Neural progenitor cell (in vitro differentiated cells): ENCODE measurements around the gene SLC6A17. TPM values are rescaled to one million over a fixed set of nuclear protein-coding genes. Genes with fewer than 3 reads are reported as not detected.

ENCODE experiments used
- DNase-seq: peaks from one replicate; pipeline ENCODE4 v3.0.0-alpha.2; 2016; ENCODE audit warnings: low spot score
- H2AFZ ChIP-seq: fragments of 200-600 bp; sonication (generic); replicated peaks from 2 replicates; pipeline ENCODE4 v1.6.1; 2016; ENCODE audit warnings: antibody characterized with exemption
- H3F3A ChIP-seq: fragments of 200-600 bp; sonication (generic); 2 replicates; pipeline ENCODE4 v1.6.1; 2016; ENCODE audit warnings: antibody characterized with exemption, low read depth
- H3K27ac ChIP-seq: fragments of 200-600 bp; sonication (generic); 2 replicates; pipeline ENCODE4 v1.5.1; 2016; ENCODE audit warnings: mild to moderate bottlenecking
- H3K27me3 ChIP-seq: fragments of 200-600 bp; sonication (generic); 2 replicates; pipeline ENCODE4 v1.6.1; 2016; ENCODE audit warnings: mild to moderate bottlenecking, moderate library complexity
- H3K36me3 ChIP-seq: fragments of 200-600 bp; sonication (generic); 2 replicates; pipeline ENCODE4 v1.5.1; 2016
- H3K4me1 ChIP-seq: fragments of 200-600 bp; sonication (generic); 2 replicates; pipeline ENCODE4 v1.6.1; 2016; ENCODE audit warnings: mixed run types
- H3K4me2 ChIP-seq: fragments of 200-600 bp; sonication (generic); 2 replicates; pipeline ENCODE4 v1.6.1; 2016
- H3K4me3 ChIP-seq: fragments of 200-600 bp; sonication (generic); 2 replicates; pipeline ENCODE4 v1.5.1; 2016
- H3K79me2 ChIP-seq: fragments of 200-600 bp; sonication (generic); 2 replicates; pipeline ENCODE4 v1.6.1; 2016; ENCODE audit warnings: low read depth
- H3K9ac ChIP-seq: fragments of 200-600 bp; sonication (generic); 2 replicates; pipeline ENCODE4 v1.6.1; 2016
- H3K9me3 ChIP-seq: fragments of 200-600 bp; sonication (generic); 2 replicates; pipeline ENCODE4 v1.5.1; 2016; ENCODE audit warnings: low read depth
- H4K20me1 ChIP-seq: fragments of 200-600 bp; sonication (generic); 2 replicates; pipeline ENCODE4 v1.6.1; 2016; ENCODE audit warnings: low read depth
- H3K27ac Mint-ChIP-seq: 3 replicates; pipeline ENCODE4 v1.8.0; 2021; ENCODE audit warnings: mixed read lengths
- H3K27me3 Mint-ChIP-seq: 2 replicates; pipeline ENCODE4 v1.8.0; 2022; ENCODE audit warnings: low read depth, mild to moderate bottlenecking, inconsistent platforms, moderate library complexity, mixed read lengths; ENCODE audit not compliant: insufficient read depth
- H3K36me3 Mint-ChIP-seq: 3 replicates; pipeline ENCODE4 v1.8.0; 2021; ENCODE audit warnings: mixed read lengths
- H3K4me1 Mint-ChIP-seq: 3 replicates; pipeline ENCODE4 v1.8.0; 2021; ENCODE audit warnings: mixed read lengths
- H3K4me3 Mint-ChIP-seq: 3 replicates; pipeline ENCODE4 v1.8.0; 2021; ENCODE audit warnings: mild to moderate bottlenecking, moderate library complexity, mixed read lengths
- H3K9me3 Mint-ChIP-seq: 3 replicates; pipeline ENCODE4 v1.8.0; 2020; ENCODE audit warnings: mixed read lengths
- EZH2 ChIP-seq: fragments of 200-600 bp; sonication (generic); IDR thresholded peaks from 2 replicates; pipeline ENCODE4 v1.6.1; 2017; ENCODE audit warnings: antibody characterized with exemption, mild to moderate bottlenecking, moderate library complexity
- EZH2phosphoT487 ChIP-seq: fragments of 200-600 bp; sonication (generic); IDR thresholded peaks from 2 replicates; pipeline ENCODE4 v1.6.1; 2017; ENCODE audit warnings: antibody characterized with exemption
- total RNA-seq: library from RNA; depleted of rRNA; stranded (reverse); fragments of >200 nt; gene quantifications from 2 replicates; pipeline ENCODE4 v1.2.3, GENCODE V29; 2015; ENCODE audit warnings: low replicate concordance
- TF ChIP-seq, protein P1 (sequence below): fragments of 200-600 bp; sonication (generic); IDR thresholded peaks from 2 replicates; pipeline ENCODE4 v1.5.1; 2017; ENCODE audit warnings: antibody characterized with exemption, mild to moderate bottlenecking

SLC6A17 gene
- total RNA-seq, 1 donor from 2014 or later: not detected

DNA sequence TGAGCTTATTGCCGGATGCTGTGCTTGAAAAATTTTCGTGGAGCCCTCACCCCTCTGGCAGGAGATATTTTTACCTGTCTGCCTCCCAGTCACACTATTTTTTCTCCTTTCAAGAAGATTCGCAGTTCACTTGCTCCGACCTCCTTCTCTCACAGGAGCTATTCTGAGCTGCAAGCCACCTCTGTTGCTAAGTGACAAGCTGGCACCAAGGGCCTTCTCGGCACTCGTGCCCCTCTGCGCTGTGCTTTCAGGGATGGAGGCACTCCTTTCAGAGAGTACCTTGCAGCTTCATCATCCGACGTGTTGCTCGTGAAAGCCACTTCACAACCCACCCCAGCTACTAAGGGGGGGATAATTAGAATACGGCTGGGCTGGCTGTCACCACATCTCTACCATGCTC lies 11.6 kb downstream of the SLC6A17 start:
- Histone ChIP-seq H3K4me3 (no peak overlapping the region), H3K79me2 (no peaks in the 10 kb centered on the region), H3K27ac (no peak overlapping the region), H3K9ac (no peak overlapping the region), H2AFZ (no peak overlapping the region), H3F3A (no peaks in the 10 kb centered on the region), H3K27me3 (peaks cover 4% of the 10 kb centered on the region), H4K20me1 (no peaks in the 10 kb centered on the region), H3K4me2 (no peak overlapping the region), H3K36me3 (no peaks in the 10 kb centered on the region), H3K4me1 (no peaks in the 10 kb centered on the region), H3K9me3 (no peaks in the 10 kb centered on the region)
- H3K9me3 Mint-ChIP-seq: no peaks in the 10 kb centered on the region
- peaks cover 25% of the 10 kb centered on the region for H3K27me3 Mint-ChIP-seq
- H3K4me3 Mint-ChIP-seq: no peak overlapping the region
- no peak overlapping the region for H3K27ac Mint-ChIP-seq
- H3K36me3 Mint-ChIP-seq: no peaks in the 10 kb centered on the region
- no peaks in the 10 kb centered on the region for H3K4me1 Mint-ChIP-seq
- TF ChIP-seq, protein P1, sequence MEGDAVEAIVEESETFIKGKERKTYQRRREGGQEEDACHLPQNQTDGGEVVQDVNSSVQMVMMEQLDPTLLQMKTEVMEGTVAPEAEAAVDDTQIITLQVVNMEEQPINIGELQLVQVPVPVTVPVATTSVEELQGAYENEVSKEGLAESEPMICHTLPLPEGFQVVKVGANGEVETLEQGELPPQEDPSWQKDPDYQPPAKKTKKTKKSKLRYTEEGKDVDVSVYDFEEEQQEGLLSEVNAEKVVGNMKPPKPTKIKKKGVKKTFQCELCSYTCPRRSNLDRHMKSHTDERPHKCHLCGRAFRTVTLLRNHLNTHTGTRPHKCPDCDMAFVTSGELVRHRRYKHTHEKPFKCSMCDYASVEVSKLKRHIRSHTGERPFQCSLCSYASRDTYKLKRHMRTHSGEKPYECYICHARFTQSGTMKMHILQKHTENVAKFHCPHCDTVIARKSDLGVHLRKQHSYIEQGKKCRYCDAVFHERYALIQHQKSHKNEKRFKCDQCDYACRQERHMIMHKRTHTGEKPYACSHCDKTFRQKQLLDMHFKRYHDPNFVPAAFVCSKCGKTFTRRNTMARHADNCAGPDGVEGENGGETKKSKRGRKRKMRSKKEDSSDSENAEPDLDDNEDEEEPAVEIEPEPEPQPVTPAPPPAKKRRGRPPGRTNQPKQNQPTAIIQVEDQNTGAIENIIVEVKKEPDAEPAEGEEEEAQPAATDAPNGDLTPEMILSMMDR: no peak
- TF ChIP-seq EZH2 (no peak), EZH2phosphoT487 (no peak)
- no peak for DNase-seq

DNA sequence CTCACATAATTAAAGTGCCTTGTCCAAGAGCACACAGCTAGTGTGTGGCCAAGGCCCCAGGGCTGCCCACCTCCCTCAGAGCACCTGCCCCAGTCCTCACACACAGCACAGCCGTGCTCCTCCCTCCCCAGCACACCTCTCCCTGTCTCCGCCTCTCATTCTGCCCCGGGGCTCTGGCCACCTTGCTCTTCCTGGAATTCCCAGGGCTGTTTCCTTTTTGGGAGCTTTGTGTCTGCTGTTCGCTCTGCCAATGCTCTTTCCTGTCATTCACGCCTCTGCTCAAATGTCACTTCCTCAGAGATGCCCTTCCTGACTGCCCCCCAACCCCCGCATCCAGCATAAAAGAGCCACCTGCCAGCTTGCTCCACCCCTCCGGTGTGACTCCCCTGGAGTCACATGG lies 13.3 kb downstream of the SLC6A17 start:
- H3K36me3 ChIP-seq: no peaks in the 10 kb centered on the region
- no peak overlapping the region for H3K4me2 ChIP-seq
- H3K27me3 Mint-ChIP-seq: peaks cover 29% of the 10 kb centered on the region
- H3K4me3 ChIP-seq: no peak overlapping the region
- no peak overlapping the region for H2AFZ ChIP-seq
- no peaks in the 10 kb centered on the region for H3K4me1 ChIP-seq
- H3K4me3 Mint-ChIP-seq: no peak overlapping the region
- no peaks in the 10 kb centered on the region for H3K9me3 ChIP-seq
- H3K27ac Mint-ChIP-seq: no peak overlapping the region
- no peaks in the 10 kb centered on the region for H4K20me1 ChIP-seq
- no peak overlapping the region for H3K27ac ChIP-seq
- no peaks in the 10 kb centered on the region for H3K4me1 Mint-ChIP-seq
- H3K27me3 ChIP-seq: no peaks in the 10 kb centered on the region
- no peaks in the 10 kb centered on the region for H3K79me2 ChIP-seq
- DNase-seq: no peak
- H3F3A ChIP-seq: no peaks in the 10 kb centered on the region
- no peak for TF ChIP-seq EZH2phosphoT487
- TF ChIP-seq, protein P1: no peak
- no peak for TF ChIP-seq EZH2
- H3K36me3 Mint-ChIP-seq: no peaks in the 10 kb centered on the region
- H3K9me3 Mint-ChIP-seq: no peaks in the 10 kb centered on the region
- no peak overlapping the region for H3K9ac ChIP-seq

DNA sequence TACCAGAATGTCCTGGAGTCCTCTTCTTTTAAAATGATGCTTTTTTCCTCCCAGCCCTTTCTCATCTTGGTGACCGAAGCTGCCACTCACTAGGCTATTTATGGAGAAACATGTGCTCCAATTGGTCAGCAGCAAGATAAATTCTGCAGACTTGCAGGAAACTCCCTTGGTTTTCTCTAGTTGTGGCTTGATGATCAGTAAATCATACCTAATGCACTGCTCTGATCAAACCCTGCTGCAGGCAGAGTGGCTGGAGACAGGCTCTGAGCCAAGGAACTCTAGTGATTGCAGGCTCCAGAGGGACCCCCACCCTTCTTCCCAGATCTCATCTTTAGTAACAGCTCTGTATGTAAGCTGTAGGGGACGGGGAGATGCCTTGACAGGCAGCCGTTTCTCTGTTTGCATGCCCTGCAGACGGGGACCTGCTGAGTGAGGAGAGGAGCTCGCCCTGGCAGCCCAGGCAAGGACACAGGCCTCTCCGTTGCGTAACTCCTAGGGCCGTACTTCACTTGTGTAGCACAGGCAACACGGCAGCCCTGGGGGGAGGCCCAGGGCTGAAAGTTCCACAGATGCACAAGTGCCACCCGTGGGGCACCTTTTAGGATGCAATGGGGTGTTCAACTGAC lies 14.5 kb downstream of the SLC6A17 start:
- no peak overlapping the region for H3K27ac Mint-ChIP-seq
- no peak overlapping the region for H3K4me3 Mint-ChIP-seq
- H3K9me3 Mint-ChIP-seq: no peaks in the 10 kb centered on the region
- Histone ChIP-seq H3K79me2 (no peaks in the 10 kb centered on the region), H3K4me1 (no peaks in the 10 kb centered on the region), H3K4me3 (no peak overlapping the region), H3K36me3 (no peaks in the 10 kb centered on the region), H3K27me3 (no peaks in the 10 kb centered on the region), H3K9me3 (no peaks in the 10 kb centered on the region), H3K4me2 (no peak overlapping the region), H3K9ac (no peak overlapping the region), H3F3A (no peaks in the 10 kb centered on the region), H4K20me1 (no peaks in the 10 kb centered on the region), H3K27ac (no peak overlapping the region), H2AFZ (no peak overlapping the region)
- no peaks in the 10 kb centered on the region for H3K4me1 Mint-ChIP-seq
- TF ChIP-seq EZH2phosphoT487: no peak
- TF ChIP-seq, protein P1: no peak
- TF ChIP-seq EZH2: no peak
- peaks cover 29% of the 10 kb centered on the region for H3K27me3 Mint-ChIP-seq
- no peak for DNase-seq
- no peaks in the 10 kb centered on the region for H3K36me3 Mint-ChIP-seq
